ENCODE data around the gene ADSS1. TPM values are rescaled to one million over a fixed set of nuclear protein-coding genes. Genes with fewer than 3 reads are reported as not detected.

Gene ADSS1
- total RNA-seq, 3 donors from 2014 or later = 0.66 to 1.2 (median 0.69) TPM

- peaks cover 9% of the 10 kb centered on the region for H3K4me1 Mint-ChIP-seq (ENCODE audit: low read depth)
- no peaks in the 10 kb centered on the region for H3K27me3 Mint-ChIP-seq (ENCODE audit: low read depth)
- H3K4me3 Mint-ChIP-seq = no peak overlapping the region
- ATAC-seq = no peak
- no peaks in the 10 kb centered on the region for H3K9me3 Mint-ChIP-seq
- no peaks in the 10 kb centered on the region for H3K36me3 Mint-ChIP-seq (ENCODE audit: insufficient read depth)
- no peak for DNase-seq
These were observed 58.2 kb downstream of the ADSS1 start for GRCh38 chr14:104782086-104782807.

GRCh38 chr14:104782808-104783139 lies 58.7 kb downstream of the ADSS1 start:
- DNase-seq (no peak), ATAC-seq (no peak)
- Mint-ChIP-seq H3K4me1 (ENCODE audit: low read depth) (peaks cover 9% of the 10 kb centered on the region), H3K9me3 (no peaks in the 10 kb centered on the region), H3K36me3 (ENCODE audit: insufficient read depth) (no peaks in the 10 kb centered on the region), H3K27me3 (ENCODE audit: low read depth) (no peaks in the 10 kb centered on the region), H3K4me3 (no peak overlapping the region)

GRCh38 chr14:104783484-104784217 lies 59.6 kb downstream of the ADSS1 start:
- no peak for DNase-seq
- no peaks in the 10 kb centered on the region for H3K27me3 Mint-ChIP-seq (ENCODE audit: low read depth)
- H3K4me3 Mint-ChIP-seq = no peak overlapping the region
- H3K9me3 Mint-ChIP-seq = no peaks in the 10 kb centered on the region
- ATAC-seq = no peak
- H3K4me1 Mint-ChIP-seq (ENCODE audit: low read depth) = peaks cover 15% of the 10 kb centered on the region
- no peaks in the 10 kb centered on the region for H3K36me3 Mint-ChIP-seq (ENCODE audit: insufficient read depth)

GRCh38 chr14:104784218-104784568 lies 60.2 kb downstream of the ADSS1 start:
- DNase-seq (no peak), ATAC-seq (no peak)

GRCh38 chr14:104784846-104785707 lies 61.0 kb downstream of the ADSS1 start:
- H3K9me3 Mint-ChIP-seq = no peaks in the 10 kb centered on the region
- DNase-seq = no peak
- ATAC-seq = no peak
- no peak overlapping the region for H3K4me3 Mint-ChIP-seq
- H3K4me1 Mint-ChIP-seq (ENCODE audit: low read depth) = peaks cover 21% of the 10 kb centered on the region
- no peaks in the 10 kb centered on the region for H3K36me3 Mint-ChIP-seq (ENCODE audit: insufficient read depth)
- no peaks in the 10 kb centered on the region for H3K27me3 Mint-ChIP-seq (ENCODE audit: low read depth)

More at GRCh38 chr14:104784218-104784568, 60.2 kb downstream of the ADSS1 start:
- no peaks in the 10 kb centered on the region for H3K9me3 Mint-ChIP-seq
- no peaks in the 10 kb centered on the region for H3K36me3 Mint-ChIP-seq (ENCODE audit: insufficient read depth)
- peaks cover 15% of the 10 kb centered on the region for H3K4me1 Mint-ChIP-seq (ENCODE audit: low read depth)
- H3K4me3 Mint-ChIP-seq = no peak overlapping the region
- H3K27me3 Mint-ChIP-seq (ENCODE audit: low read depth) = no peaks in the 10 kb centered on the region

- DNase-seq = no peak
- Mint-ChIP-seq H3K4me3 (no peak overlapping the region), H3K27me3 (ENCODE audit: low read depth) (no peaks in the 10 kb centered on the region), H3K4me1 (ENCODE audit: low read depth) (peaks cover 21% of the 10 kb centered on the region), H3K36me3 (ENCODE audit: insufficient read depth) (no peaks in the 10 kb centered on the region), H3K9me3 (no peaks in the 10 kb centered on the region)
- ATAC-seq = no peak
These were observed 61.7 kb downstream of the ADSS1 start for GRCh38 chr14:104785708-104786080.

GRCh38 chr14:104786091-104786586 lies 62.1 kb downstream of the ADSS1 start:
- ATAC-seq (peak; percentile 21 to 25), DNase-seq (no peak)
- no peak overlapping the region for H3K4me3 Mint-ChIP-seq
- H3K27me3 Mint-ChIP-seq (ENCODE audit: low read depth) = no peaks in the 10 kb centered on the region
- no peaks in the 10 kb centered on the region for H3K9me3 Mint-ChIP-seq
- H3K4me1 Mint-ChIP-seq (ENCODE audit: low read depth) = peaks cover 23% of the 10 kb centered on the region
- no peaks in the 10 kb centered on the region for H3K36me3 Mint-ChIP-seq (ENCODE audit: insufficient read depth)

- Mint-ChIP-seq H3K36me3 (ENCODE audit: insufficient read depth) (peaks cover 2% of the 10 kb centered on the region), H3K4me3 (no peak overlapping the region), H3K9me3 (no peaks in the 10 kb centered on the region), H3K27me3 (ENCODE audit: low read depth) (no peaks in the 10 kb centered on the region), H3K4me1 (ENCODE audit: low read depth) (peaks cover 23% of the 10 kb centered on the region)
- peak in 1 of 2 donors; percentile 8 for ATAC-seq
- DNase-seq = no peak
These were observed 63.0 kb downstream of the ADSS1 start for GRCh38 chr14:104786726-104787675.

GRCh38 chr14:104787736-104788135 lies 63.7 kb downstream of the ADSS1 start:
- Mint-ChIP-seq H3K27me3 (ENCODE audit: low read depth) (no peaks in the 10 kb centered on the region), H3K4me3 (no peak overlapping the region), H3K4me1 (ENCODE audit: low read depth) (peaks cover 26% of the 10 kb centered on the region), H3K9me3 (no peaks in the 10 kb centered on the region), H3K36me3 (ENCODE audit: insufficient read depth) (peaks cover 2% of the 10 kb centered on the region)
- DNase-seq (no peak), ATAC-seq (no peak)

GRCh38 chr14:104788161-104788818 lies 64.3 kb downstream of the ADSS1 start:
- no peaks in the 10 kb centered on the region for H3K27me3 Mint-ChIP-seq (ENCODE audit: low read depth)
- H3K4me1 Mint-ChIP-seq (ENCODE audit: low read depth) = peaks cover 31% of the 10 kb centered on the region
- DNase-seq = no peak
- ATAC-seq = no peak
- no peaks in the 10 kb centered on the region for H3K9me3 Mint-ChIP-seq
- H3K36me3 Mint-ChIP-seq (ENCODE audit: insufficient read depth) = peaks cover 2% of the 10 kb centered on the region
- no peak overlapping the region for H3K4me3 Mint-ChIP-seq

- Mint-ChIP-seq H3K36me3 (ENCODE audit: insufficient read depth) (peaks cover 2% of the 10 kb centered on the region), H3K27me3 (ENCODE audit: low read depth) (no peaks in the 10 kb centered on the region), H3K4me3 (no peak overlapping the region), H3K4me1 (ENCODE audit: low read depth) (peaks cover 39% of the 10 kb centered on the region), H3K9me3 (no peaks in the 10 kb centered on the region)
- no peak for ATAC-seq
- no peak for DNase-seq
These were observed 65.0 kb downstream of the ADSS1 start for GRCh38 chr14:104788873-104789663.

GRCh38 chr14:104789752-104790743 lies 66.0 kb downstream of the ADSS1 start:
- Mint-ChIP-seq H3K9me3 (no peaks in the 10 kb centered on the region), H3K4me3 (no peak overlapping the region), H3K36me3 (ENCODE audit: insufficient read depth) (peaks cover 2% of the 10 kb centered on the region), H3K27me3 (ENCODE audit: low read depth) (no peaks in the 10 kb centered on the region), H3K4me1 (ENCODE audit: low read depth) (peaks cover 44% of the 10 kb centered on the region)
- no peak for ATAC-seq
- no peak for DNase-seq

Data from activated T-cell treated with anti-CD3 and anti-CD28 coated beads, Interleukin-2, amount 50 U/mL, for 4 hours (primary cell).